ENCODE measurements around the gene SORT1.

GRCh38 chr1:109351457-109351856 is 46.3 kb downstream of the SORT1 start:
- no peak for TF ChIP-seq REST (IDR thresholded peaks at IDR 0.05)
- no peak for TF ChIP-seq EGR1 (IDR thresholded peaks at IDR 0.05; ENCODE audit: low read depth in 2 of 2)
- TF ChIP-seq, protein P1, sequence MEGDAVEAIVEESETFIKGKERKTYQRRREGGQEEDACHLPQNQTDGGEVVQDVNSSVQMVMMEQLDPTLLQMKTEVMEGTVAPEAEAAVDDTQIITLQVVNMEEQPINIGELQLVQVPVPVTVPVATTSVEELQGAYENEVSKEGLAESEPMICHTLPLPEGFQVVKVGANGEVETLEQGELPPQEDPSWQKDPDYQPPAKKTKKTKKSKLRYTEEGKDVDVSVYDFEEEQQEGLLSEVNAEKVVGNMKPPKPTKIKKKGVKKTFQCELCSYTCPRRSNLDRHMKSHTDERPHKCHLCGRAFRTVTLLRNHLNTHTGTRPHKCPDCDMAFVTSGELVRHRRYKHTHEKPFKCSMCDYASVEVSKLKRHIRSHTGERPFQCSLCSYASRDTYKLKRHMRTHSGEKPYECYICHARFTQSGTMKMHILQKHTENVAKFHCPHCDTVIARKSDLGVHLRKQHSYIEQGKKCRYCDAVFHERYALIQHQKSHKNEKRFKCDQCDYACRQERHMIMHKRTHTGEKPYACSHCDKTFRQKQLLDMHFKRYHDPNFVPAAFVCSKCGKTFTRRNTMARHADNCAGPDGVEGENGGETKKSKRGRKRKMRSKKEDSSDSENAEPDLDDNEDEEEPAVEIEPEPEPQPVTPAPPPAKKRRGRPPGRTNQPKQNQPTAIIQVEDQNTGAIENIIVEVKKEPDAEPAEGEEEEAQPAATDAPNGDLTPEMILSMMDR (IDR thresholded peaks at IDR 0.05; ENCODE audit: low read depth, low read length, missing input control), result no peak
- TF ChIP-seq, protein P2, sequence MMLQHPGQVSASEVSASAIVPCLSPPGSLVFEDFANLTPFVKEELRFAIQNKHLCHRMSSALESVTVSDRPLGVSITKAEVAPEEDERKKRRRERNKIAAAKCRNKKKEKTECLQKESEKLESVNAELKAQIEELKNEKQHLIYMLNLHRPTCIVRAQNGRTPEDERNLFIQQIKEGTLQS (IDR thresholded peaks at IDR 0.05), result no peak
- TF ChIP-seq FOXA1 (IDR thresholded peaks at IDR 0.05), result no peak
- TF ChIP-seq YY1 (IDR thresholded peaks at IDR 0.05), result no peak
- no peak for TF ChIP-seq GABPA (IDR thresholded peaks at IDR 0.05 in 1 of 2, conservative IDR thresholded peaks at IDR 0.05 in 1 of 2)
- TF ChIP-seq MAX (IDR thresholded peaks at IDR 0.05), result no peak
- TF ChIP-seq RAD21 (IDR thresholded peaks at IDR 0.05), result no peak
- TF ChIP-seq TAF1 (conservative IDR thresholded peaks at IDR 0.05), result no peak
- TF ChIP-seq SP1 (IDR thresholded peaks at IDR 0.05), result no peak

Measured in liver (tissue), 3 donors.